ENCODE data around the gene UACA. TPM values are rescaled to one million over a fixed set of nuclear protein-coding genes. Genes with fewer than 3 reads are reported as not detected.

The UACA gene
- total RNA-seq, 1 experiment from 2014 or later: 38.0 TPM

- Histone ChIP-seq H2BK15ac (ENCODE audit: low read depth, low read length) (no peak overlapping the region), H2BK20ac (ENCODE audit: low read depth, low read length, poor library complexity, severe bottlenecking) (no peak overlapping the region), H3K23ac (ENCODE audit: insufficient read length, low read depth, low read length) (no peak overlapping the region), H3K4ac (ENCODE audit: low read depth, low read length) (no peak overlapping the region), H3K9me3 (ENCODE audit: control insufficient read depth, low read depth, low read length) (no peaks in the 10 kb centered on the region), H3K56ac (ENCODE audit: insufficient read length, low read depth, low read length) (no peak overlapping the region), H2BK120ac (ENCODE audit: low read depth, low read length, poor library complexity, severe bottlenecking) (no peak overlapping the region), H2BK12ac (ENCODE audit: insufficient read length, low read depth, low read length) (no peak overlapping the region), H4K5ac (ENCODE audit: insufficient read length, low read depth, low read length) (no peak overlapping the region), H3K4me1 (ENCODE audit: insufficient read depth, low read length) (no peaks in the 10 kb centered on the region; the same call in 1 of the 2 replicates), H3K23me2 (ENCODE audit: insufficient read length, low read depth, low read length, poor library complexity, severe bottlenecking) (no peaks in the 10 kb centered on the region), H4K8ac (replicated peaks; ENCODE audit: insufficient read length, low read depth, low read length) (no peak overlapping the region), H3K18ac (ENCODE audit: insufficient read length, low read depth, low read length) (no peak overlapping the region), H4K91ac (ENCODE audit: insufficient read length, low read depth, low read length) (no peak overlapping the region), H3K27me3 (ENCODE audit: insufficient read depth, low read length) (no peaks in the 10 kb centered on the region), H3K14ac (ENCODE audit: insufficient read depth, low read length) (no peak overlapping the region), H3K9ac (ENCODE audit: extremely low read depth, insufficient read length, low read length) (no peak overlapping the region), H3K79me1 (ENCODE audit: insufficient read depth, low read depth, low read length, poor library complexity, severe bottlenecking) (no peaks in the 10 kb centered on the region), H4K20me1 (ENCODE audit: control insufficient read depth, insufficient read depth, insufficient read length) (no peaks in the 10 kb centered on the region), H2BK5ac (ENCODE audit: insufficient read length, low read length) (no peak overlapping the region), H3K79me2 (ENCODE audit: insufficient read depth, low read length) (no peaks in the 10 kb centered on the region), H3K4me2 (ENCODE audit: insufficient read depth, insufficient read length, low read length) (no peak overlapping the region), H2AFZ (ENCODE audit: low read length) (no peak overlapping the region), H3T11ph (ENCODE audit: low read length) (no peak overlapping the region), H2AK5ac (ENCODE audit: insufficient read length, low read length) (no peak overlapping the region), H3K27ac (ENCODE audit: insufficient read length, low read depth, low read length) (no peak overlapping the region)
- Mint-ChIP-seq H3K27me3 (ENCODE audit: low read depth) (no peaks in the 10 kb centered on the region), H3K4me1 (peaks cover 14 to 17% of the 10 kb centered on the region in 2 experiments), H3K4me3 (no peak overlapping the region), H3K9me3 (no peaks in the 10 kb centered on the region), H3K36me3 (ENCODE audit: insufficient read depth in 1 of 3, low read depth in 3 of 3) (peaks cover 0 to 4% (median 0%) of the 10 kb centered on the region in 3 experiments; a peak in 5 of 7 replicates), H3K27ac (no peak overlapping the region)
- TF ChIP-seq, protein P1, sequence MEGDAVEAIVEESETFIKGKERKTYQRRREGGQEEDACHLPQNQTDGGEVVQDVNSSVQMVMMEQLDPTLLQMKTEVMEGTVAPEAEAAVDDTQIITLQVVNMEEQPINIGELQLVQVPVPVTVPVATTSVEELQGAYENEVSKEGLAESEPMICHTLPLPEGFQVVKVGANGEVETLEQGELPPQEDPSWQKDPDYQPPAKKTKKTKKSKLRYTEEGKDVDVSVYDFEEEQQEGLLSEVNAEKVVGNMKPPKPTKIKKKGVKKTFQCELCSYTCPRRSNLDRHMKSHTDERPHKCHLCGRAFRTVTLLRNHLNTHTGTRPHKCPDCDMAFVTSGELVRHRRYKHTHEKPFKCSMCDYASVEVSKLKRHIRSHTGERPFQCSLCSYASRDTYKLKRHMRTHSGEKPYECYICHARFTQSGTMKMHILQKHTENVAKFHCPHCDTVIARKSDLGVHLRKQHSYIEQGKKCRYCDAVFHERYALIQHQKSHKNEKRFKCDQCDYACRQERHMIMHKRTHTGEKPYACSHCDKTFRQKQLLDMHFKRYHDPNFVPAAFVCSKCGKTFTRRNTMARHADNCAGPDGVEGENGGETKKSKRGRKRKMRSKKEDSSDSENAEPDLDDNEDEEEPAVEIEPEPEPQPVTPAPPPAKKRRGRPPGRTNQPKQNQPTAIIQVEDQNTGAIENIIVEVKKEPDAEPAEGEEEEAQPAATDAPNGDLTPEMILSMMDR (conservative IDR thresholded peaks at IDR 0.05): no peak
- no CpG with 5 or more reads among the region's 1 CpG for WGBS (ENCODE audit: extremely low coverage, insufficient read length, low lambda C conversion rate)
- DNase-seq: no peak
These were observed 97.8 kb downstream of the UACA start for GRCh38 chr15:70665599-70665998.

Data from H9 (cell line).